Stomach (tissue), 4 donors: ENCODE results near the gene OCRL.

Experiments
- POLR2A ChIP-seq, 4 donors: fragments of 450-650 bp; IDR thresholded peaks; one replicate each; pipeline ENCODE4 v1.6.1; 2016; ENCODE audit warnings: antibody characterized with exemption in 4 of 4, control low read depth in 2 of 4, mild to moderate bottlenecking in 1 of 4, moderate library complexity in 1 of 4
- POLR2AphosphoS5 ChIP-seq, 3 donors: sonication (generic); formaldehyde crosslinking; IDR thresholded peaks; one replicate each; pipeline ENCODE4 v1.6.1; 2016; ENCODE audit warnings: antibody characterized with exemption in 3 of 3
- TF ChIP-seq, protein P1 (sequence below), 7 experiments: fragments of 450-650 bp in 4 of 7; fragments of 200-600 bp in 3 of 7; sonication (generic) in 3 of 7; IDR thresholded peaks; one replicate each; pipeline ENCODE4 v1.5.1; 2016 to 2019; ENCODE audit warnings: antibody characterized with exemption in 7 of 7, control low read depth in 2 of 7, mild to moderate bottlenecking in 1 of 7

DNA sequence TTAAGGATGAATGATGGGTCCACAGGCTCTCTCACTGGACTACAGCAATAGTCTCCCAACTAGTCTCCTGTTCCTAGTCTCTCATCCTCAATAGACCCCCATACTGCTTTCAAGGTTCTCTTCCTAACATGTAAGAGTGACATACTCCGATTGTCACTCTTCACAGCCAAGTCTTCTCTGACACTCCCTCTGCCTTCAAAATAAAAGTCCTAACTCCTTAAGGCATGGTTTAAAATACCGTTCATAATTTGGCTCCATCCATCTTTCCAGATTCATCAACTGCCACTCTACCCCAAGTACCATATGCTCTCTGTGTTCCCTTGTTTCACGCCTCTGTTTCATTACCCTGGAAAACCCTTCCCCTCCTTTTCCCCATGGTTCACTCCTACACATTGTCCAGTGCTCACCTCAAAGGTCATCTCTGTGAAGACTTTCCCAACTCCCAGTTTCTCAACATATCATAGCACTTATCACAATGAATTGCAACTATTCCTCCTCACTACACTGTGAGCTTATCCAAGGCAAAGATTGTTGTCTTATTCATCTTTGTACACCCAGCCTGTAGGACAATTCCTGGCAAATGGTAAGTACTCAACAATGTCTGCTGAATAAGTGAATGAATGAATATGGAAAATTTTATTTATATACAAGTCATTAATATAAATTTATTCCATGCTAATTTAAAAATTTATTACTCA, 42.8 kb upstream of the OCRL start:
- TF ChIP-seq, protein P1, sequence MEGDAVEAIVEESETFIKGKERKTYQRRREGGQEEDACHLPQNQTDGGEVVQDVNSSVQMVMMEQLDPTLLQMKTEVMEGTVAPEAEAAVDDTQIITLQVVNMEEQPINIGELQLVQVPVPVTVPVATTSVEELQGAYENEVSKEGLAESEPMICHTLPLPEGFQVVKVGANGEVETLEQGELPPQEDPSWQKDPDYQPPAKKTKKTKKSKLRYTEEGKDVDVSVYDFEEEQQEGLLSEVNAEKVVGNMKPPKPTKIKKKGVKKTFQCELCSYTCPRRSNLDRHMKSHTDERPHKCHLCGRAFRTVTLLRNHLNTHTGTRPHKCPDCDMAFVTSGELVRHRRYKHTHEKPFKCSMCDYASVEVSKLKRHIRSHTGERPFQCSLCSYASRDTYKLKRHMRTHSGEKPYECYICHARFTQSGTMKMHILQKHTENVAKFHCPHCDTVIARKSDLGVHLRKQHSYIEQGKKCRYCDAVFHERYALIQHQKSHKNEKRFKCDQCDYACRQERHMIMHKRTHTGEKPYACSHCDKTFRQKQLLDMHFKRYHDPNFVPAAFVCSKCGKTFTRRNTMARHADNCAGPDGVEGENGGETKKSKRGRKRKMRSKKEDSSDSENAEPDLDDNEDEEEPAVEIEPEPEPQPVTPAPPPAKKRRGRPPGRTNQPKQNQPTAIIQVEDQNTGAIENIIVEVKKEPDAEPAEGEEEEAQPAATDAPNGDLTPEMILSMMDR (IDR thresholded peaks at IDR 0.05), result no peak
- TF ChIP-seq POLR2A (IDR thresholded peaks at IDR 0.05) (no peak), POLR2AphosphoS5 (IDR thresholded peaks at IDR 0.05) (no peak)
